Coronary artery (tissue), 2 donors: Measurements from ENCODE around the gene GRAMD4.
"Not testable (repeated sequence)": the region's sequence is repeated elsewhere in the genome, so short reads cannot be mapped to it uniquely, and the experiment has no call there.

Experiments used
- DNase-seq: peaks from one replicate; pipeline ENCODE4 v3.0.0-alpha.2; 2017; ENCODE audit warnings: low spot score
- H3K27ac ChIP-seq, 2 donors: fragments of 200-600 bp; sonication (generic); one replicate each; pipeline ENCODE4 v1.5.1; 2016 to 2019
- H3K4me3 ChIP-seq: fragments of 200-600 bp; sonication (generic); 2 replicates; pipeline ENCODE4 v1.5.1; 2016; ENCODE audit warnings: mild to moderate bottlenecking, moderate library complexity
- TF ChIP-seq, protein P1 (sequence below): fragments of 200-600 bp; sonication (generic); IDR thresholded peaks from one replicate; pipeline ENCODE4 v1.5.1; 2019; ENCODE audit warnings: antibody characterized with exemption

Gene GRAMD4

DNA sequence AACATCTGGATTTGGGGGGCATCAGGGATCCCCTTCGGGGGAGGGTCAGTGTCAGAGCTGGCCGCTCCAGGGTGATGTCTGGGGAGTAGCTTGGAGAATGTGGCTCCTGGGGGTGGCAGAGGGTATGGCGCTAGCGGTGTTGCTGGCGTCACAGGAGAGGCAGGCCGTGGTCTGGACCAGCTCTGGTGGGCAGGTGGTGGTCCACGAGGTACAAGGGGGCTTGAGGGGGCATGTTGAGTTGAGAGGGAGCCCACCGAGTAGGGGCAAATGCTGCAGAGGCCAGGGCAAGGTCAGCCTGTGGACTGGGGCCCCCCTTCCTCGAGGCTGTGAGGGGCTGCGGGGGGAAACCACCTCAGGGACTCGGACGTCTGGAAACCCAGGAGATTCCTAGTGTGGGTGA is 8.6 kb downstream of the GRAMD4 start:
- Histone ChIP-seq H3K27ac (no peak overlapping the region), H3K4me3 (no peak overlapping the region)
- DNase-seq = no peak
- TF ChIP-seq, protein P1, sequence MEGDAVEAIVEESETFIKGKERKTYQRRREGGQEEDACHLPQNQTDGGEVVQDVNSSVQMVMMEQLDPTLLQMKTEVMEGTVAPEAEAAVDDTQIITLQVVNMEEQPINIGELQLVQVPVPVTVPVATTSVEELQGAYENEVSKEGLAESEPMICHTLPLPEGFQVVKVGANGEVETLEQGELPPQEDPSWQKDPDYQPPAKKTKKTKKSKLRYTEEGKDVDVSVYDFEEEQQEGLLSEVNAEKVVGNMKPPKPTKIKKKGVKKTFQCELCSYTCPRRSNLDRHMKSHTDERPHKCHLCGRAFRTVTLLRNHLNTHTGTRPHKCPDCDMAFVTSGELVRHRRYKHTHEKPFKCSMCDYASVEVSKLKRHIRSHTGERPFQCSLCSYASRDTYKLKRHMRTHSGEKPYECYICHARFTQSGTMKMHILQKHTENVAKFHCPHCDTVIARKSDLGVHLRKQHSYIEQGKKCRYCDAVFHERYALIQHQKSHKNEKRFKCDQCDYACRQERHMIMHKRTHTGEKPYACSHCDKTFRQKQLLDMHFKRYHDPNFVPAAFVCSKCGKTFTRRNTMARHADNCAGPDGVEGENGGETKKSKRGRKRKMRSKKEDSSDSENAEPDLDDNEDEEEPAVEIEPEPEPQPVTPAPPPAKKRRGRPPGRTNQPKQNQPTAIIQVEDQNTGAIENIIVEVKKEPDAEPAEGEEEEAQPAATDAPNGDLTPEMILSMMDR = no peak

DNA sequence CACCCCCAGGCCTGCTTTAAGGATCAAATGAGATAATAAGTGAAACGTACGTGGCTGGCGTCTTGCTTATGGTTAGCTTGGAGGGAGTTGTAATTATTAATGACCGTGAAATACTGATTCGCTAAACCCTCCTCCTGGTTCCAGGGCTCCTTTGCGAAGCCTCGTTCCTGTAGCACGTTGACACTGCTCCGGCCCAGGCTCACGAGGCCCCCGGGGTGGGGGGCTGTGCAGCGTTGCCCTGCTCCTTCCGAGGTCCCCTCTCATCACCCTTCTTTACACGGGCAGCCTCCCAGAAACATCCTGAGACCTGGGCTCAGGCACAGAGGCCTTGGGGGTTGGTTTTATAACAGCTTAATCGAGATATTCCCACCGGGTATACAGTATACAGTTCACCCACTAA is 9.1 kb downstream of the GRAMD4 start:
- no peak for DNase-seq
- H3K4me3 ChIP-seq = no peak overlapping the region
- TF ChIP-seq, protein P1 = no peak
- no peak overlapping the region for H3K27ac ChIP-seq

DNA sequence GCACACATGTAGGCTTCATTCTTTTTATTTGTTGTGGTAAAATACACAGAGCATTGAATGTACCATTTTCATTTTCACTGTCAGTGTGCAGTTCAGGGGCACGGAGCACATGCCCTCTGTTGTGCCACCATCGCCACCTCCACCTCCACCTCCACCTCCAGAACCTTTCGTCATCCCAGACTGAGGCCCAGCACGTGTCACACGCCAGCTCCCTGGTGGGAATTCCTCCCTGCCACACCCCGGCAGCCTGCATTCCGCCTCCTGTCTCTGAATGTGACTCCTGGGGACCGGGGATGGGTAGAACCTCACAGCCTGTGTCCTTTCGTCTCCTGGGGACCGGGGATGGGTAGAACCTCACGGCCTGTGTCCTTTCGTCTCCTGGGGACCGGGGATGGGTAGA is 10.9 kb downstream of the GRAMD4 start:
- no peak overlapping the region for H3K27ac ChIP-seq
- TF ChIP-seq, protein P1 = no peak

DNA sequence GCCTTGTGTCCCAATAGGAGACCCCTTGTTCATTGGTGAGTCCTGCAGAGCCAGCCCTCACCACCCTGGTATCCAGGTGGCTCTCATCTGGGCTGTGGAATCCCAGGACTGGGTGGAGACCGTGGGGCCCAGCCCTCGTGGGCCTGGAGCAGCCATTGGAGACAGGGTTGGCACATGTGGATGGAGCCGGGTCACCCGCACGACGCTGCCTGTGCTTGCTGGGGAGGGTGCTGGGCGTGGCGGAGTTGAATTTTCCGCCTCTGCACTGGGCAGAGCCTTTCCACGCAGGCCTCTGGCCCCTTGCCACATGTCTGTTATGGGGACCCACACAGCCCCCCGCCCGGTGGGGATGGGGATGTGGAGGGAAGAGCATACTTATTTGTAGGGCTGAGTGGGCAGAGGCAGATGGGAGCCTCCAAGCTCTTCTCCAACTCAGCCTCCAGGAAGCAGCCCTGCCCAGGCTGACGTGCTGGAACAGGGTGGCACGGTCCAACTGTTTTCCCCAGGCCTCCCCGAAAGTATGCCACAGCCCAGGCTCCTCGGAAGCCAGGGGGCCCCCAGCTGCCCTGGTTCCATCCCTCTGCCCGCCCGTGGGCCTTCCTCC is 12.6 kb downstream of the GRAMD4 start:
- H3K4me3 ChIP-seq = no peak overlapping the region
- TF ChIP-seq, protein P1 = no peak
- no peak for DNase-seq
- H3K27ac ChIP-seq = no peak overlapping the region

More for the DNA sequence above, 10.9 kb downstream of the GRAMD4 start:
- no peak for DNase-seq
- no peak overlapping the region for H3K4me3 ChIP-seq

DNA sequence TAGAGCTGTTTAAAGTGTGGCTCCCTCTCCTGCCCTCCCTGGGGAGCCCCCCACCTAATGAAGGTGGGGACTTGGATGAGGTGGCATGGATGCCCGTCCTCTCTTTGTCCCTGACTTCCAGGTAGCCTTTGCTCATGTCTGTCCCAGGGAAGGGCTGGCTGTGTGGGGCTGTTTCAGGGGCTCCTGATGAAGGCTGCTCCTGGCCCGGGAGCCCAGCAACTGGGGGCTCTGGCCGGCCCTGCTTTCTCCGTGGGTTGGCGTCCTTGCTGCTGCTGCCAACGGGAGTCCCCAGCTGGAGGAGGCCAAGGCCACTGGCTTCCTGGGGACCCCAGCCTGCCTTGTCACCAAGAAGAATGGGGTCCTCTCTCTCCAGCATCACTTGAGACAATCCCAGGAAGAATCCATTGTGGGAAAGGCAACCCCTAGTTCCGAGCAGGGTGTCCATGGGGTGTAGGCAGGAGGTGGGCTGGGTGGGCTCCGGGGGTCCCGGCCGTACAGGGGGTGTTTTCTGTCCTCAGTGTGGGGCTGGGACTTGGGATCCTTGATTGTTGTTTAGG is 13.2 kb downstream of the GRAMD4 start:
- no peak for DNase-seq
- Histone ChIP-seq H3K4me3 (no peak overlapping the region), H3K27ac (no peak overlapping the region)
- TF ChIP-seq, protein P1 = no peak

DNA sequence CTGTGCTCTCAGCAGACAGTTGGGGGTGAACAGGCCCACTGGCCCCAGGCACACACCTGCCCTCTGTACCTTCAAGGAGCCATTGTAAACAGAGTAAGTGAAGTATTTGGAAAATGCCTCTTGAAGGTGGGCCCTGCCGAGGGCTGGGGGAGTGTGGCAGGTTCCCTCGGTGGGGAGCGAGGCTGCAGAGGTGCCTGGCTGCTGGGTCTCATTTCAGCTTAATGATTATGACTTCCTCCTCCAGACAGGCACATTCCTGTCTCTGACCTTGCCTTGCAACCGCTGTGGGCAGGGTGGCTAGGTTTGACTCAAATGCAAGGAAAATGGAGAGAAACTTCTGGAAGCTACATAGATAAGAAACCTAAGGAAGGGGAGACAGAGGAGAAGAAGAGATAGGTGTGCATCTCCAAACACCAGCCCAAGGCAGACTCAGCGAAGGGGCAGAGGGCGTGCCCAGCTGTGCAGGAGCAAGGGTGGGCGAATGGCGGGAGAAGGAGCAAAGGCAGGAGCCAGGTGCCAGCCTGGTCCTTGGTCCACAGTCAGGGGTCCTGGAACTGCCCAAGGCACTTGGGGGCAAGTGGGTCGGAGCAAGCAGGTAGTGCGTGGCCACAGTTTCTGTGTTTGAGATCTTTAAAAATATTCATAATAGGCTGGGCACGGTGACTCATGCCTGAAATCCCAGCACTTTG is 14.0 kb downstream of the GRAMD4 start:
- H3K4me3 ChIP-seq = no peak overlapping the region
- DNase-seq = no peak
- TF ChIP-seq, protein P1 = no peak
- no peak overlapping the region for H3K27ac ChIP-seq

DNA sequence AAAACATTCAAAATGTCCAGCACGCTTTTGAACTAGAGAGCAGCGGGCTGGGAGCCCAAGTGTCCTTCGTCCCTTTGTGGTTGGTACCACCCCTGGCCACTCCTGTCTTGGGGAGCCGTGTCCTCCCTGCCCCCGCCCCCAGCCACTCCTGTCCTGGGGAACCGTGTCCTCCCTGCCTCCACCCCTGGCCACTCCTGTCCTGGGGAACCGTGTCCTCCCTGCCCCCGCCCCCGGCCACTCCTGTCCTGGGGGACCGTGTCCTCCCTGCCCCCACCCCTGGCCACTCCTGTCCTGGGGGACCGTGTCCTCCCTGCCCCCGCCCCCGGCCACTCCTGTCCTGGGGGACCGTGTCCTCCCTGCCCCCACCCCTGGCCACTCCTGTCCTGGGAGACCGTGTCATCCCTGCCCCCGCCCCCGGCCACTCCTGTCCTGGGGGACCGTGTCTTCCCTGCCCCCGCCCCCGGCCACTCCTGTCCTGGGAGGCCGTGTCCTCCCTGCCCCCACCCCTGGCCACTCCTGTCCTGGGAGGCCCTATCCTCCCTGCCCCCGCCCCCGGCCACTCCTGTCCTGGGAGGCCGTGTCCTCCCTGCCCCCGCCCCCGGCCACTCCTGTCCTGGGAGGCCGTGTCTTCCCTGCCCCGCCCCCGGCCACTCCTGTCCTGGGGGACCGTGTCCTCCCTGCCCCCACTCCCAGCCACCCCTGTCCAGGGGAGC is 14.9 kb downstream of the GRAMD4 start:
- H3K27ac ChIP-seq, DNase-seq, H3K4me3 ChIP-seq: not testable (repeated sequence)
